Panc1 (cell line): Measurements from ENCODE around the gene FARP1. TPM values are rescaled to one million over a fixed set of nuclear protein-coding genes. Genes with fewer than 3 reads are reported as not detected.

ENCODE experiments used
- ATAC-seq: fragments of 200-7000 bp; cut with Tn5 transposase; 2 replicates; pipeline ENCODE4 v1.9.1; 2020; ENCODE audit warnings: mild to moderate bottlenecking, moderate library complexity
- BruUV-seq: library from RNA; stranded (reverse); fragments of 400-500 nt; replicated peaks from 2 replicates; lab custom pipeline; 2021; lab: Mats Ljungman, UMichigan
- CTCF ChIA-PET: fragments of 300-600 bp; sonication (Branson Sonifier 250); formaldehyde crosslinking; loops from one replicate; lab custom pipeline; 2022; ENCODE audit warnings: antibody characterized with exemption; lab: Charles Lee
- POLR2A ChIA-PET: fragments of 300-600 bp; sonication (Branson Sonifier 250); formaldehyde crosslinking; loops from one replicate; lab custom pipeline; 2022; ENCODE audit warnings: antibody characterized with exemption; lab: Charles Lee
- DNase-seq: peaks from one replicate; pipeline ENCODE4 v3.0.0-alpha.2; 2010; ENCODE audit warnings: low read depth, low spot score
- H3K27ac ChIP-seq: 2 replicates; pipeline ENCODE4 v1.5.1; 2011; ENCODE audit warnings: mild to moderate bottlenecking, low read length, inconsistent platforms
- H3K27me3 ChIP-seq: fragments of 200-500 bp; sonication (Bioruptor generic); 2 replicates; pipeline ENCODE4 v1.6.0; 2014; ENCODE audit warnings: low read length, inconsistent platforms; ENCODE audit not compliant: control insufficient read depth, insufficient read depth
- H3K36me3 ChIP-seq: fragments of 200-500 bp; sonication (Bioruptor generic); 2 replicates; pipeline ENCODE4 v1.5.1; 2014; ENCODE audit warnings: inconsistent platforms, mild to moderate bottlenecking, low read length, moderate library complexity; ENCODE audit not compliant: control insufficient read depth, insufficient read depth
- H3K4me1 ChIP-seq: 2 replicates; pipeline ENCODE4 v1.5.1; 2011; ENCODE audit warnings: inconsistent platforms, mild to moderate bottlenecking, low read length, moderate library complexity; ENCODE audit not compliant: control insufficient read depth, insufficient read depth
- H3K4me3 ChIP-seq, 2 experiments: 2 replicates each; pipeline ENCODE4 v1.5.1; 2011 to 2012; ENCODE audit warnings: low read depth in 2 of 2, low read length in 2 of 2, mild to moderate bottlenecking in 2 of 2, inconsistent platforms in 1 of 2, moderate library complexity in 1 of 2
- H3K9me3 ChIP-seq: fragments of 200-500 bp; sonication (Bioruptor generic); 2 replicates; pipeline ENCODE4 v1.5.1; 2014; ENCODE audit warnings: low read depth, mild to moderate bottlenecking, inconsistent platforms, low read length, moderate library complexity; ENCODE audit not compliant: control insufficient read depth, insufficient read depth
- CTCF ChIP-seq: fragments of 450-650 bp; IDR thresholded peaks from 2 replicates; pipeline ENCODE4 v1.5.1; 2017; ENCODE audit warnings: mild to moderate bottlenecking
- POLR2AphosphoS5 ChIP-seq: IDR thresholded peaks from 2 replicates; pipeline ENCODE4 v1.6.1; 2012; ENCODE audit warnings: mild to moderate bottlenecking, low read depth, low read length, moderate library complexity
- REST ChIP-seq, 2 experiments: IDR thresholded peaks; 2 replicates each; pipeline ENCODE4 v1.6.1; 2011 to 2012; ENCODE audit warnings: low read depth in 2 of 2, control low read depth in 1 of 2, low read length in 1 of 2, mild to moderate bottlenecking in 1 of 2, moderate library complexity in 1 of 2; ENCODE audit not compliant: insufficient read depth in 1 of 2
- SIN3A ChIP-seq: IDR thresholded peaks from 2 replicates; pipeline ENCODE4 v1.6.1; 2012; ENCODE audit warnings: low read depth, mild to moderate bottlenecking, low read length, moderate library complexity, borderline replicate concordance; ENCODE audit not compliant: insufficient read depth
- TCF7L2 ChIP-seq: IDR thresholded peaks from 2 replicates; pipeline ENCODE4 v1.6.1; 2011; ENCODE audit warnings: mild to moderate bottlenecking, low read depth, low read length, inconsistent platforms
- in situ Hi-C: cut with HindIII; loops from 2 replicates; pipeline ENCODE4 v1.10.0; 2016; ENCODE audit warnings: low sequenced_read_pairs, low pct_unique_long_range_greater_than_20kb
- intact Hi-C: fragments of 100-400 bp; cut with micrococcal nuclease; formaldehyde crosslinking; loops from one replicate; pipeline ENCODE4 v1.10.0; 2022; ENCODE audit not compliant: unreplicated experiment
- total RNA-seq: library from RNA; stranded (reverse); gene quantifications from one replicate; pipeline ENCODE4 v1.2.1, GENCODE V29; 2021; ENCODE audit not compliant: unreplicated experiment

Gene FARP1
- total RNA-seq, 1 experiment from 2014 or later, result 61.9 TPM

GRCh38 chr13:98285317-98285716 is 142.4 kb downstream of the FARP1 start:
- in situ Hi-C loops (no loop called here), intact Hi-C loops (no loop called here)
- TF ChIP-seq SIN3A (no peak), REST (IDR thresholded peaks at IDR 0.05; ENCODE audit: insufficient read depth in 1 of 2, low read depth in 2 of 2, low read length in 1 of 2) (no peak), POLR2AphosphoS5 (no peak), TCF7L2 (no peak), CTCF (no peak)
- BruUV-seq, result no TSS peak
- ATAC-seq (no peak), DNase-seq (no peak)
- Histone ChIP-seq H3K4me3 (no peak overlapping the region), H3K27ac (no peak overlapping the region), H3K9me3 (no peaks in the 10 kb centered on the region), H3K27me3 (no peaks in the 10 kb centered on the region), H3K36me3 (no peaks in the 10 kb centered on the region), H3K4me1 (no peaks in the 10 kb centered on the region)
- POLR2A ChIA-PET, result no interaction called here
- CTCF ChIA-PET, result no interaction called here

- no peak for ATAC-seq
- TF ChIP-seq REST (IDR thresholded peaks at IDR 0.05; ENCODE audit: insufficient read depth in 1 of 2, low read depth in 2 of 2, low read length in 1 of 2) (no peak), POLR2AphosphoS5 (no peak), SIN3A (no peak), TCF7L2 (no peak), CTCF (no peak)
- CTCF ChIA-PET, result no interaction called here
These were observed 143.1 kb downstream of the FARP1 start for GRCh38 chr13:98285852-98286594.

More at GRCh38 chr13:98285852-98286594, 143.1 kb downstream of the FARP1 start:
- Histone ChIP-seq H3K36me3 (no peaks in the 10 kb centered on the region), H3K4me1 (no peaks in the 10 kb centered on the region), H3K4me3 (no peak overlapping the region), H3K9me3 (no peaks in the 10 kb centered on the region), H3K27me3 (no peaks in the 10 kb centered on the region), H3K27ac (no peak overlapping the region)
- in situ Hi-C loops (no loop called here), intact Hi-C loops (no loop called here)
- no peak for DNase-seq
- POLR2A ChIA-PET, result no interaction called here
- no TSS peak for BruUV-seq
